Fibroblast of skin of left quadriceps (primary cell): ENCODE results near the gene CACNA1D.

Experiments used
- DNase-seq, 2 experiments: peaks; one replicate each; pipeline ENCODE4 v3.0.0-alpha.2; 2013; ENCODE audit warnings: low read depth in 2 of 2

The CACNA1D gene

DNA sequence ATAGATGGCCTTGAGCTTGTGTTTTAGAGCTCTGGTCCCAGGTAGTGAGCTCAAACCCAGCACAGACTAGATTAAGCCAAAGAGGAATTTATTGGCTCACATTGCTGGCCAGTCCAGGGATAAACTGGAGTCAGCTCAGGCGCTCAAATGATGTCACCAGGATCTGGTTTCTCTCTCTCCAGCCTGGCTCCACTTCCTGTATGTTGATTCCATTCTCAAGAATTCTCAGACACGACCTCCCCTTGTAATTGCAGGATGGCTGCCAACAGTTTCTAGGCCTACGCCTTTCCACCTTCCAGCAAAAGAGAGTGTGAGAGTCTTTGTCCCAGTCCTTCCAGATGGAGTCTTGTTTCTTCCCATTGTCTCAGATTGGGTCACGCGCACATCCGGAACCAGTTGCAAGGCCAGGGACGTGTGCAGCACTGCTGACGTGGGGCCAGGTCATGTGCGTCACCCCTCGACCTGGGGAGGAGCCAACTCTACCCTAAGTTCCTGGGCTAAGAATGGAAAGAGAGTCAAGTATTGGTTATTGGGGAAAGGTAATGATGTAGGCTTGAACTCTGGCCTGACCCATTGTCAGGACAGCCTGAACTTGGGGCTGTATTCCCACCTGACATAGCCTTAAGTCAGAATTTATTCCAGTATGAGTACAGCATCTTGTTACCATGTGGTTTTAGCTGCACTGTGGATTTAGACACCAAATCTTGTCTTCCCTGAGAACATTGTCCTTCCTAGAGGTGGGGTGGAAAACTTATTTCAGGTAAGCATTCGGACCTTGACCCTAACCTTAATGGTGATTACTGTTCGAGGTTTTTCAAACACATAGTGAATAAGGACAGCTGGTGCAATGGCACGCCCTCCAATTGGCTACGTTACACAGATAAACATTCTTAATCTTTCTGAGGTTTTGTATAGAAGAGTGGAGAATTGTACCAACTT lies 31.6 kb downstream of the CACNA1D start:
- no peak for DNase-seq

DNA sequence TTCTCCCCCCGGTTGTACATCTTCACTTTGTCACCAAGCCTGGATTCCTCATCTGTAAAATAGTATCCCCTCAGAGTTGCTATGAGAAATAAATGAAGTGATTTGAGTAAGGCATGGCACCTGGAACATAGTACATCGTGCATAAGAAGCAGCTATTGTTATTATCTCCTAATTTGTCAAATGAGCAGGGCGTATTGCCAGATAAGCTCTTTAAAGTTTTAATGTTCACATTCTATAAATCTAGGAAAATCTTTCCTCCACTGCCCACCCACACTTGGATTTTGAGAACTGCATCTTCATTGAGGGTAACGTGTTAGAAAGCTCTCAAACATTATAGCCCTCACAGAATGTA lies 32.3 kb downstream of the CACNA1D start:
- no peak for DNase-seq

DNA sequence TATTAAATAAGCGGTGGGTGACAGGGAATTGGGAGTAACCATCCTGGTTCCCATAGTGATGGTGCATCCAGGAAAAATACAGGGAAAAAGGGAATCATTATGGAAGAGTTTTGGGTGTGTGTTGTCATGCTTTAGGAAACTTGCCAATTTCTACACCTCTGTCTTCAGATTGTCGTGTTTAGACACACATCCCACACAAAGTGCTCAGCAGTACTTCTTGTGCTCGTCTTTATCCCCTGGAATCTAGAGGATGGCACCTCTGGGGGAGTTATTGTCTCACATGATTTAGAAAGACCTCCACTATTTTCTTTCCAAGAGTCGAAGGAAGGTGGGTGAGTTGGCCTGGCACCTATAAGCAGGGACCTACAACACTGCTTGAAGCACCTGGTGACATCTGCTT lies 35.8 kb downstream of the CACNA1D start:
- DNase-seq: no peak

DNA sequence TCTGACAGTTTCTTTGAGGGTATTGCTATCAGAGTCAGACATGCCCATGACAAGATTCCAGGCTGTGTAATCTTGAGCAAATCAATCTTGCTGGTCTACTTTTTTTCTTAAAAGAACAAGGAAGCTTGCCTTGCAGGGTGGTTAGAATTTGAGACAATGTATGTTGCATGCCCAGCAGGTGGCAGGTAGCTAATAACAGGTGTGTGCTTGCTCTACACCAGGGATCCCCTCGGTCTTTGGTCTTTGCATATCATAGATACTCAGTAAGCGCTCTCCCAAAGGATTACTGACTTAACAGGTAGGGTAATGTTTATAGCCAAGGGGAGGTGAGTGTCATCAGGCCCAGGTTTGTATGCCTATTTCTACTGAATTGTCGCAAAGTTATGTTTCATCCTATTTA lies 37.3 kb downstream of the CACNA1D start:
- DNase-seq: no peak

DNA sequence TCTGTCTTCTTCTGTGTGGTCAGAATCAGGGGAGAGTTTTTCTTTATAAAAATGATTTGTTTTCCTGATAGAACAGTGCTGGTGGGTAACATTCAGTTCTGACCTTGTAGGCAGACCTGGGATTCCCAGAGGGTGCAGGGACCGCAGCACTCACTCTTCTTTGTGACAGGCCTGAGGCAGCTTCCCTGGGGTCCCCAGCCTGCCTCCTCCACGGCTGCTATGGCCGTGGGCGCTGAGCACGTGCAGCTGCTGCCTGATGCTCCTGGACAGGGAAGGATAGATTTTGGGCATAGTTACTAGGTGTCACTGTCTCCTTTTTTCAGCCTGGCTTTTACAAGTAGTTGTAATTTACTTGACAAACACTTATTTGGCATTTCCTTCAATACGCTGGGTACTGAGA lies 39.1 kb downstream of the CACNA1D start:
- no peak for DNase-seq

DNA sequence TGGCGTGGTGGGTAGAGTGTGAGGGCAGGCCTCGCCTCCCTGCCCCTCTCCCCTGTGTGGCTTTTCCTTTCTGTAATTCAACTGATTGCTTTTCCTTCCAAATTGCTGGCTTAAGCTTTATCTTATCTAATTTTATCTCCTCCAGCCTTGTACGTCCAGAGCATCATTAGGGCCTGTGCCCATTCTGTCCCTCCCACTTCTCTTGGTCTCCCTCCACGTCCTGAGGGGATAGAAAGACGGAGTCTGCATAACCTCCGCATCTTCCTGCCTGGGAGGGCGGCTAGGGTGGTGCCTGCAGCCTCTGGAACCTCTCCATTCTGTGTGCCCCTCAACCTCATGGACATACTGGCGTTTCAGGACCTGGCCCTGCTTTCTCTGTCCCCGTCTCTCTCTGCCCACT lies 39.8 kb downstream of the CACNA1D start:
- DNase-seq: no peak

DNA sequence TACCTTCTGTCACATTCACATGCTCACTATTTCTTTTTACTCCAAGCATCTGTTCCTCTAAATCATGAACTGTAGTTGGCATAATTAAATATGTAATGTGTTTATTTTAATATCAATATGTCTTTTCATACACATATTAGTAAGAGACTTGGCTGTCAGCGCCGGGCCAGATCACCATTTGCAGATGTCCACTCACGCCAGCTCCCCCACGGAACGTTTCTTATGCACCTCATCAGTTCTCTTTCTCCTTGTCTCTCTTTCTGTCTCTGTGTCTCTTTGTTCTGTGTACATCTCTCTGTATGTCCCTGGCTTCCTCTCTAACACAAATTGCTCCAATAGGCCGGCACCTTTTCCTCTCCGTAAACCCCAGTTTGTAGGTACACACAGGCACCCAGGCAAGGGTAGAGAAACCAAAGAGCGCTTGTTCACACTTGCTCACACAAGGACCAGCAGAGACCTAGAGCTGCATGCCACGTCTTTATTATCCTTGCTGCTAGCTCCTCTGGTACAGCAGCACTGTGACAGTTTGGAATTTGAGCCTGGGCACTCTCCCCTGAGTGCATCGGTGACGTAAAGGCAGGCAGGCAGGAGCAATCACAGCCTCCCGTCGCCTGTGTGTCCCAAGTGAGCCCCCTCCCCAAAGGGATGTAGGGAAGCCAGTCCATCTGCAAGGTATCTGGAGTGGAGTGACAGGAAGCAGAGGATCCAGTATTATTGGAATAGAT lies 40.4 kb downstream of the CACNA1D start:
- no peak for DNase-seq

DNA sequence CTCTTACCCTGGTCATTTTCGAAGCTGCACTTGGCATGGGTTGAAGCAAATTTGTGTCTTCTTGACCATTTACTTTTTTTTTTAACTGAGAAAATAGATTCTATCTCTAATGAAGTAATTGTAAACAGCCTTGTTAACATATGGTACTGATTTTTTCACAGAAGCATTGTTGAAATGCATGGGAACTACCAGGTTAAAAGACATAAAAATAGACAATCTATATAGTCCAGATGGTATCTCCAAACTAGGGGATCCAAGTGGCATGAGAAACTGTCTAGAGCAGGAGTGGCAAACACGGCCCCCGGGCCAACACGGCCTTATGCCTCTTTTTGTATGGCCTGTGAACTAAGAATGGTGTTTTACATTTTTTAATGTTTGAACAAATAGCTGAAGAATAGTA lies 41.9 kb downstream of the CACNA1D start:
- DNase-seq: no peak

DNA sequence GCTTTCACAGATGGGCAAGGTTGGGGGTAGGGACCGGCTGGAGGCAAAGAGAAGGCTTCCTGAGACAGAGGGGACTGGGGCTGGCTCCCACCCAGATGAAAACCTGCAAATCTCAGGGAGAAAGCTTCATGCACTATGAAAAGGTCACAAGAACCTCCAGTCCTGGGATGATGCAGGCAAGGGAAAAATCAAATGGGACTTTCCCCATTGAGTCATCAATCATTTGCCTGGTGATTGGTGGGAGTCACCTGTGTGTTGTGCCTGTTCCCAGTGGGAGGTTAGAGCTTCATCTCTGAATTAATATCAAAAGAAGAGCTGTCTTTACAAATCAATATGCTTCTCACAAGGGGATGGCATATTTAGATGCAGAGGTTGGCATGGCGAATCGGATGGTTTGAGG lies 49.9 kb downstream of the CACNA1D start:
- DNase-seq: no peak

DNA sequence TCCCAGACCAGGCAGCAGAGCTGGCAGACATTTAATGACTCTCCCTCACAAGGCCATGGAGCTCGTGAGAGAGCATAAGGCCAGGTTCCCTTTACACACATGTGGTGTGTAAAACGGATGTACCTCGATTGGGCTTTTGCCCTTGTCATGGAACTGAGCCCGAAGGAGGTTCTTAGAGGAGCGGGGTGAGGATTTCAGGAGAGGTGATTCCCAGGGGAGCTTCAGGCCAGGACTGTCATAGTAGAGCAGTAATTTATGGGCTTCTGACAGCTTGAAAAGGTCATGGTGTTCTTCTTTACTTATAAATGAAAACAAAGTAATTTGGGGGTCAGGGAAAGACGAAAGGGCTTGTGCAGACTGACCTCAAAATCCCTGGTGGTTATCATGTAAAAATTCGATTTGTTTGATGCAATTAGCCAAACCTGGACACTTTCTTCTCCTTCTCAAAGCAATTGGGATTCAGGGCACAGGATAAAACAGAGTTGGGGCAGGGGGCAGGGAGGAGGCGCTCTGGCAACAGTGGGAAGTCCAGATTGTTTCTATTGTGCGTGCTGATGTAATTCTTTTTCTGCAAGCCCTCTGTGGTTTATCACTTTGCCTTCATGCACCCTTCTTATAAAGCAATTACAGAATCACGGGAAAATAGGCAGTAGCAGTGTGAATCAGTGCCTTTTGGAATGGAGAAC lies 51.0 kb downstream of the CACNA1D start:
- DNase-seq: no peak

DNA sequence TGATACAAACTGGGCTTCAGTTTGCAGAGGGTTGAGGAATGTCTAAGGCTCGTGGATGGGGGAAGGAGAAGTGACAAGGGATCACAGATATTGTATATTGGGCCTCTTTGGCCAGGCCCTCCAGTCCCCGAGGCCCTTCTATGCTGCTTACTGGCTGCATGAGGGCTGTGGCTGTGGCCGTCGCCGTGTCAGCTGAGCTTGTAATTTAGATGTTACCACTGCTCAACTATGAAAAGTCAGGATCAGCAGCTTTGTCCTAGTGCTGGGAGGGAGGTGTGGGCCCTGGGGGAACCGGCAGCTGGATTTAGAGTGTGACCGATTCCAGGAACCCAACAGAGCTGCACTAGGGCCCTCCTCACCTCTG lies 51.6 kb downstream of the CACNA1D start:
- DNase-seq: no peak

DNA sequence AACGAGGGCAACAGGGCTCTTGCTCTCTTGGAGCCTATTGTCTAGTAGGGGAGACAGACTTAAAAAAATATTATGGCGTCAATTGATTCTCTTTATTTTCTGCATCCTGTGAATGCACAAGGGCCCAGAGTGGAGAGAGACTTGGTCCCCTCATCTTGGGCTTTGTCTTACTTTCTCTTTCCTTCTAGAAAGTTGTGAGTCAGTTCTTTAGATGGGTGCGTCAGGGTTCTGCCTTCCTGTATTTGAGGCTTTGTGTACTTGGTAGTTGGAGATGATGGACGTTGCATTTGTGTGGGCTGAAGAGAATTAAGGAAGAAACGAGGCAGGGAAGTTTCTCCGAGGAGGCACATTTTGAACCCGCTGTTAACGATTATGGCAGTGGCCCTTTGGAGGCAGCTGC lies 52.9 kb downstream of the CACNA1D start:
- DNase-seq: no peak

DNA sequence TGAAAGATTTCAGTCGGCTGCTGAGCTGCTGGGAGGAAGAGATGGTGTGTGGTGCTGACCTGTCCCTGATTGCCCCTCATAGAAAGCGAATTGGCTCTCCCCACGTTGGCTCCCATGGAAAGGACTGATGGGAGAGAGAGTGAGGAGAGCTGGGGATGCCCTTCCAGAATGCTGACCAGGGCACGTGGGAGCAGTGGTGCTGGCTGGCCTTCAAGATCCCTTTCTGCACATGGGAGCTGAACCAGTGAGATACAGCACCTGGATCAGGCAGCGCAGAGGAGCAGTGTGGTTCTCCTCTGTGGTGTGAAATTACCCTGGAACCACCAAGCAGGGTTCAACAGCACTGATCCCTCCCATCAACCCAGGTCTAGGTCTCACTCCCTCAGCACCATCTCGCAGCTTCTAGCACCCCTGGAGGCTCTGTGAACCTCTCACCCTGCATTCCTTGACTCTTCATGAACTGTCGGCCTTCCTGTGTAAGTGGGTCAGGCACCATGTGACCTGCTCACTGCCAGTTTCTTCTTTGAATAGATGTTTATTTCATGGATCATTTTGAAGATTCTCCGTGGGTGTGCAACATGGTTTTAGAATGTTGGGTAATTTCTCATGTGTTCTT lies 55.7 kb downstream of the CACNA1D start:
- DNase-seq: no peak

DNA sequence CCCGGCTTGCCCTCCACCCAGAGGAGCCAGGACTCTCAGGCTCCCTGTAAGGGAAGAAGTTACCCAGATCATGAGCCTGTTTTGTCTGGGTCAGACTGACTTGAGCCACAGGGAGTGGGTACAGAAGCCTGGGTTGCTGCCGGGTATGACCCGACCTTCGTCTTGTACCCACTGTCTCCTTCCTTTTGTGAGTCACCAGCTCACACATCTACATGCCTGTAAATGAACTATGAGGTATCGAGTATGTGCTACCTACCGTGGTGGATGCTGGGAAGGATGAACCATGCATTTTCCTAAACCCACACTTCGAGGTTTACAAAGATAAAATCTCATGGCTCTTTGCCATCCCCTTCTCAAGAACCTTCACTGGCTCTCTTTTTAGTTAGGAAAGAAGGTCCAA lies 56.9 kb downstream of the CACNA1D start:
- DNase-seq: no peak

DNA sequence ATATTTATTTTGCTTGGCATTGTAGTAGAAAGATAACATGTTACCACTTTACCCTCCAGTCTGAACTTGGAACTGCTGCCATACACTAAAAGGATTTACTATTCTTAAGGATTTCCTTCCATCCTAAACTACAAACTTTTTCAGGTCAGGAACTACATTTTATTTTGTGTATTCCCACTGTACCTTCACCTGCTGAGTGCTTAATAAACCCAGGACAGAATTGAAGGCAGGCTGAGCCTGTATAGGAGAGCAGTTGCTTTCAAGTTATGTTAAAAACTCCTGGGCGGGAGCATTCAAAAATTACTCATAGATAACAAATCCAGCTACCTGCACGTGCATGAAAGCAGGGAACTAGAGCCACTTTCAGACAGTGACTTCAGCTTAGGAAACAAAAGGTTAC lies 58.3 kb downstream of the CACNA1D start:
- no peak for DNase-seq

DNA sequence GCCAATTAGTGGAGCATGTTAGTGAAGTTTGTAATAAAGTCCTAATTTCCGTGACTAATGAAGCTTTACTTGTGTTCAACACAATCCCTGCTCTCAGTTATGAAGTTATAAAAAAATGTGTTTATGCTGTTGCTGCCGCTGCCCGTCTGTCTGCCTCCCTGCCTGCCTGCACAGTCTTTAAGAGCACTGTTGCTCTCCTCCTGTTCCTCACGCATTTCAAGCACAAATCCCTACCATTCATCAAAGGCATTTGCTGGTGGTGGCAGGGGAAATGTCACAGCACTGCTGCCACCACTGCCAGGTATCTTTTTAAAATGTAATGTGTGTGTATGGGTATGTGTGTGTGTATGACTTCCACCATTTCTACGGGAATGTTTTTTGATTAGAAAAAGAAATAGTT lies 58.8 kb downstream of the CACNA1D start:
- no peak for DNase-seq

DNA sequence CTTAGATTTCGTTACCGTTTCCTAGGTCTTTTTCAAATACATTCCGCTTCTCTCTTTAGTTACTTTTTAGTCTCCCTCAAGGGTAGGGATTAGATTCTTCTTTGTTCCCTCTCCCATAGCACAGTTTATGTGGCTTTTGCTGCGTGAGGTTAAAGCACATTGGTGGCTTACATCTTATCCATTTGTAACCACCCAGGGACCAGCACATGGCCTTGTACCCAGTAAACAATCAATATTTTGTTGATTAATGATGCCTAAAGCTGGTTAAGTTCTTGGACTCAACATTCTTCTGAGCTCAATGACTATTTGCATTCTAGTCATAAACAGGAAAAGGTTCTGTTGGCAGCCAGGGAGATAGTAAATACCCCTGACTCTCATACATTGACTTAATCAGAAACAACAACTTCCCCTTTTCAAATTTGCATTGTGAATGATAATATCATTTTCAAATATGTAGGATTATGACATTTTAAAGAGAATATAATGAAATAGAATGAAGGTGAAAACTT lies 60.2 kb downstream of the CACNA1D start:
- DNase-seq: no peak

DNA sequence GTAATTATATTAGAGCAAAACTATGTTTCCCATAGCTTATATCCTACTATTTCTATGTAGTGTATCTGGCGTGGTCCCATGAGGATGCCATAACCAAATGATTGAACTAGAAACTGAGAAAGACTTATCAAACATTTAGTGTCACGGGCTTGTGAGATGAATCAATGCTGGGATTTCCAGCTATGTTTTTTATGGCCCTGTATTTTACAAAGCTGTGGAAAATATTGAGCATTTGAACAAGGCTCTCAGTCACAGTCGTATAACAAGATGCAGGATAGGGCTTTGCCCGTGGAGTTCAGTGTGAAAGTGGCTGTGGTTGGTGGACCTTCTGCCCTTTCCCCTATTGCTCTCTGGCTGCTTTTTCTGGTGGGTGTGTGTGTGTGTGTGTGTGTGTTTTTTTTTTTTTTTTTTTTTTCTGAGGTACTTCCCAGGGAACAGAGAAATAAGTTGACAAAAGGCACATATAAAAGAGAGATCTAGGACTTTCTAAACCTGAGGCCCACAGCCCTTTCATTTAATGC lies 60.7 kb downstream of the CACNA1D start:
- DNase-seq: no peak

DNA sequence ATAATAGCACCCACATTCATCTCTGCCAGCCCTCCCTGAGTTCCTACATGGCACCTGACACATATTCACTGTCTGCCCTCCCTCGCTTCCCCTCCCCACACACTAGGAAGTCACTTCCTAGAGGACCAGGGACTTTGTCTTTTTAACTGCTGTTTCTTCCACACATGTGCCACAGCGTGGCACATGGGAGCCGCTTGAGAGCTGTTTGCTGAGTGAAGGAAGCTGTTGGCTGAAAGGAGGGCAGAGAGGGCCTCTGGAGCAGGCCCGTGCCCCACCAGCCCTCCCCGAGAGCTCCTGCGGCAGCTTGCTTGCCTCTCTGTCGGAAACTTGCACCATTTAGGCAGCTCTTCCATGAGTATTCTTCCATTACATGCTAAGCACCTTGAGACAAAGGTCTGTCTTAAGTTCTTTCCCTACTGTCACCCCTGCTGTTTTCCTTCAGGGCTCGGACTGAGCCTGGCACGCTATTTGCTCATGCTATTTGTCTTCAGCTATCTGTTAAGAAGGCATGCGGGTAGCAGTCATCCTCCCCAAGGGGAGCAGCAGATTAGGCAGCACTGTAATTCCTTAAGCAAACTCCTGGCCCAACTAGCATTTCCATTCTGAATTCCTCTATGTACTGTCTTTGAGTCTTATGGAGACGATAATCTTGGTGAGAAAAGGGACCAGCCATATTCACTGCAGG lies 72.2 kb downstream of the CACNA1D start:
- DNase-seq: no peak

DNA sequence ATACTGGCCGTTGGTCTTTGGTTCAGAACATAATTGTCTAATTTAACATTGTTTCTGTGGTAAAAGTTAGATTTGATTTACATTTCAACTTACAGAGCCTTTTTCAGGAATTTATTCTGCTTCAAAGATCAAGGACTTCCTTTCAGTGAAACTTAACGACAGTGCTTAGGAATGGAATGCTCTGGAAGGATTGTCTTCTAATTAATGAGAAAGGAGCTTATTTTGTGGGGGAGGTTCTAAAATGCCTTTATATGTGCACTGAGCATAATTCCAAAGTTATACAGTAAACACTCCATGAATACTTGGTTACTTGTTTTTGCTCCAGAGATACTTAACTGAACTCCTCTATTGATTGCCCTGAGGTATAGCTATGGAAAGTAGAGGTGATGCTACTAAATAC lies 75.7 kb downstream of the CACNA1D start:
- no peak for DNase-seq

DNA sequence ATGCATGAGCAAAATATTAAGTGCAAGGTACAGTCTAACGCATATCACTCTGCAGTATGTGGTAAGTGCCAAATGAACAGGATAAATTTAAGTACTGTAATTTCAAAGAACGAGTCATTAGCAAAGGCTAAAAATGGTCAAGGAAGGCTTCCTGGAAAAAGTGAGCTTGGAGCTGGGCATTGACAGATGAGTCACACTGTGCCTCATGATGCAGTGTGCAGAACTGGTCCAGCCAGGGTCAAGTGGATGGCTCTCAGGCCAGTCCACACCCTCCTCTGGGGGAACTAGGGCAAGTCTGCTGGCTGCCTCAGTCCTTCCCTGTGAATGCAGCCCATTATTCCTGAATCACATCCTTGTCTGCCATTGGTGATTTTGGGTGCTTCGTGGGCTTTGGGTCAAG lies 76.3 kb downstream of the CACNA1D start:
- no peak for DNase-seq
